GM12878 (cell line): Measurements from ENCODE around the gene AANAT. TPM values are rescaled to one million over a fixed set of nuclear protein-coding genes. Genes with fewer than 3 reads are reported as not detected.
A peak's percentile ranks its signal among the peaks of the same experiment; 100 is the strongest.

Experiments
- ATAC-seq: fragments of 200-7000 bp; cut with Tn5 transposase; 3 replicates; pipeline ENCODE4 v1.9.1; 2020; ENCODE audit warnings: mild to moderate bottlenecking, moderate library complexity
- BruUV-seq: library from RNA; stranded (reverse); fragments of 400-500 nt; replicated peaks from 2 replicates; lab custom pipeline; 2021; lab: Mats Ljungman, UMichigan
- CTCF ChIA-PET: fragments of 300-600 bp; sonication (Branson Sonifier 250); formaldehyde crosslinking; extraction: SDS; loops from one replicate; lab custom pipeline; 2021; ENCODE audit warnings: inconsistent platforms; lab: Yijun Ruan, JAX
- POLR2A ChIA-PET: fragments of 350-600 bp; formaldehyde crosslinking; extraction: SDS; loops from one replicate; lab custom pipeline; 2021; ENCODE audit warnings: inconsistent platforms; lab: Charles Lee
- RAD21 ChIA-PET: fragments of 300-600 bp; sonication (Branson Sonifier 250); formaldehyde crosslinking; loops from one replicate; lab custom pipeline; 2023; ENCODE audit warnings: antibody characterized with exemption; ENCODE audit not compliant: unreplicated experiment; lab: Charles Lee
- SMC1A ChIA-PET: fragments of 300-600 bp; sonication (Branson Sonifier 250); formaldehyde crosslinking; loops from one replicate; lab custom pipeline; 2023; ENCODE audit not compliant: unreplicated experiment, uncharacterized antibody; lab: Charles Lee
- DNase-seq: peaks from one replicate; pipeline ENCODE4 v3.0.0-alpha.2; 2011; ENCODE audit warnings: low read depth, low spot score
- FAIRE-seq: peaks from 3 replicates; lab custom pipeline; 2011; peaks lifted over from hg19 to GRCh38; lab: Jason Lieb, UNC
- H2AFZ ChIP-seq: 2 replicates; pipeline ENCODE4 v1.6.0; 2011; ENCODE audit warnings: low read depth, low read length, control low read depth; ENCODE audit not compliant: control insufficient read depth
- H3K27ac ChIP-seq: 2 replicates; pipeline ENCODE4 v1.5.1; 2011; ENCODE audit warnings: control low read depth; ENCODE audit not compliant: control insufficient read depth, insufficient read depth
- H3K27me3 ChIP-seq, 2 experiments: replicated peaks in 1 of 2; 2 replicates each; pipeline versions ENCODE4 v1.6.0 to v1.6.1; 2011; ENCODE audit warnings: low read length in 1 of 2; ENCODE audit not compliant: control insufficient read depth in 2 of 2, insufficient read depth in 2 of 2
- H3K36me3 ChIP-seq, 2 experiments: 2 replicates each; pipeline ENCODE4 v1.5.1; 2011; ENCODE audit warnings: low read length in 1 of 2; ENCODE audit not compliant: control insufficient read depth in 2 of 2, insufficient read depth in 2 of 2
- H3K4me1 ChIP-seq: 2 replicates; pipeline ENCODE4 v1.6.1; 2011; ENCODE audit warnings: mild to moderate bottlenecking, low read length, moderate library complexity, mixed read lengths; ENCODE audit not compliant: control insufficient read depth, insufficient read depth
- H3K4me2 ChIP-seq: 2 replicates; pipeline ENCODE4 v1.6.0; 2011; ENCODE audit warnings: control low read depth; ENCODE audit not compliant: control insufficient read depth, insufficient read depth
- H3K4me3 ChIP-seq: fragments of 200-600 bp; sonication (generic); 2 replicates; pipeline ENCODE4 v1.5.1; 2016
- H3K79me2 ChIP-seq: 2 replicates; pipeline ENCODE4 v1.6.0; 2011; ENCODE audit warnings: low read length; ENCODE audit not compliant: control insufficient read depth, insufficient read depth
- H3K9ac ChIP-seq: 2 replicates; pipeline ENCODE4 v1.8.0; 2011; ENCODE audit warnings: low read length, control low read depth, mixed read lengths; ENCODE audit not compliant: control insufficient read depth, insufficient read depth
- H3K9me3 ChIP-seq: replicated peaks from 3 replicates; pipeline ENCODE4 v1.5.1; 2011; ENCODE audit warnings: mild to moderate bottlenecking, low read length; ENCODE audit not compliant: control insufficient read depth, insufficient read depth
- H4K20me1 ChIP-seq: 2 replicates; pipeline ENCODE4 v1.6.0; 2011; ENCODE audit not compliant: control insufficient read depth, insufficient read depth
- ETV6 ChIP-seq, 2 experiments: fragments of 450-650 bp in 1 of 2; IDR thresholded peaks in 1 of 2; conservative IDR thresholded peaks in 1 of 2; 2 replicates each; pipeline ENCODE4 v1.6.1; 2014; ENCODE audit warnings: antibody characterized with exemption in 1 of 2, borderline replicate concordance in 1 of 2, low read depth in 1 of 2, mild to moderate bottlenecking in 1 of 2, moderate library complexity in 1 of 2
- HCFC1 ChIP-seq: fragments of 150-350 bp; IDR thresholded peaks from 2 replicates; pipeline ENCODE4 v1.6.1; 2014; ENCODE audit warnings: low read length
- KDM1A ChIP-seq: fragments of 200-600 bp; sonication (generic); IDR thresholded peaks from 2 replicates; pipeline ENCODE4 v1.6.1; 2016; ENCODE audit warnings: borderline replicate concordance
- MXI1 ChIP-seq: fragments of 150-350 bp; IDR thresholded peaks from 2 replicates; pipeline ENCODE4 v1.6.1; 2011; ENCODE audit warnings: low read depth, mild to moderate bottlenecking, inconsistent platforms, low read length, improper control_type of control experiment
- RFX5 ChIP-seq: IDR thresholded peaks from 2 replicates; pipeline ENCODE4 v1.6.1; 2011; ENCODE audit warnings: low read depth, low read length, improper control_type of control experiment
- SPI1 ChIP-seq: IDR thresholded peaks from 2 replicates; pipeline ENCODE4 v1.6.1; 2011; ENCODE audit warnings: low read depth, mild to moderate bottlenecking, low read length, moderate library complexity, borderline replicate concordance; ENCODE audit not compliant: insufficient read depth
- WGBS: methylation state at CpG from one replicate; pipeline ENCODE4 v1.1.6; 2016; ENCODE audit warnings: low lambda C conversion rate; ENCODE audit not compliant: insufficient replicate concordance, insufficient coverage; ENCODE audit errors: missing lambda C conversion rate; 5-methylcytosine and 5-hydroxymethylcytosine counted together
- in situ Hi-C: fragments of 300-500 bp; cut with MboI; formaldehyde crosslinking; loops from 9 replicates; pipeline ENCODE4 v1.14.3; 2018; ENCODE audit warnings: mixed read lengths
- intact Hi-C: fragments of 100-400 bp; cut with micrococcal nuclease; formaldehyde crosslinking; loops from one replicate; pipeline ENCODE4 v1.14.2; 2022; ENCODE audit not compliant: unreplicated experiment
- polyA plus RNA-seq, 11 experiments: library from polyadenylated mRNA; depleted of rRNA in 4 of 11; unstranded in 6 of 11; stranded (reverse) in 5 of 11; fragments of >200 nt; fragmentation: Nextera tagmentation in 4 of 11; fragmentation: Illumina TruSeq in 1 of 11; extraction: Ambion mirVana in 4 of 11; extraction: Trizol in 1 of 11; gene quantifications; 1 replicate in 1 of 11; 2 replicates in 10 of 11; pipeline versions ENCODE4 v1.2.1 to v1.2.3, GENCODE V29; 2011 to 2016; ENCODE audit warnings: inconsistent platforms in 2 of 11, missing spikeins in 2 of 11, low read depth in 1 of 11
- total RNA-seq, 4 experiments: library from RNA; depleted of rRNA in 3 of 4; stranded (reverse); fragments of >200 nt in 3 of 4; fragmentation: Illumina TruSeq in 1 of 4; extraction: Trizol in 1 of 4; gene quantifications; 2 replicates each; pipeline versions ENCODE4 v1.2.1 to v1.2.3, GENCODE V29; 2013 to 2021
- TF ChIP-seq, protein P1 (sequence below): fragments of 450-650 bp; formaldehyde crosslinking; IDR thresholded peaks from 2 replicates; pipeline ENCODE4 v1.4.0; 2022; ENCODE audit warnings: mild to moderate bottlenecking, moderate library complexity
- TF ChIP-seq, protein P2 (sequence below): fragments of 450-650 bp; IDR thresholded peaks from 2 replicates; pipeline ENCODE4 v1.6.1; 2016; ENCODE audit warnings: mild to moderate bottlenecking, moderate library complexity, borderline replicate concordance
- TF ChIP-seq, protein P3 (sequence below): fragments of 450-650 bp; IDR thresholded peaks from 2 replicates; pipeline ENCODE4 v1.6.1; 2017; ENCODE audit warnings: low read depth, mild to moderate bottlenecking, moderate library complexity
- TF ChIP-seq, protein P4 (sequence below): IDR thresholded peaks from 2 replicates; pipeline ENCODE4 v1.6.1; 2011; ENCODE audit warnings: low read depth, low read length, improper control_type of control experiment, borderline replicate concordance

The AANAT gene
- total and polyA plus RNA-seq, 10 of the 15 experiments (the other 5 are each of a cell fraction or from before 2014, with no cell fraction given): 0.23 TPM; not detected in 9

DNA sequence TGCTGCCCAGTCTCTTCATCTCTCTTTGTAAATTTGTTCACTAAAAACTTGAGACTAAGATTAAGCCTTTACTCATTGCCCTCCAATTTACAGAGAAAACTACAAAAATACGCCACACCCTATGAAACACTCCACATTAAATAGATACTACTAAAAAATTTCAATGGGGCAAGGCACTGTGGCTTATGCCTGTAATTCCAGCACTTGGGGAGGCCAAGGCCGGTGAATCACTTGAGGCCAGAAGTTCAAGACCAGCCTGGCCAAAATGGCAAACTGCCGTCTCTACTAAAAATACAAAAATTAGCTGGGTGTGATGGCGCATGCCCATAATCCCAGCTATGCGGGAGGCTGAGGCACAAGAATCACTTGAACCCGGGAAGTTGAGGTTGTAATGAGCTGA is 18.3 kb upstream of the AANAT start:
- POLR2A ChIA-PET: interaction anchor here (0.6 to 1.3 kb wide), 4 partner anchors 10 to 284 kb away, joined by 3 to 8 read pairs (median 5); no protein-coding TSS in a partner anchor
- SMC1A ChIA-PET: interaction anchor here (0.7 to 1.9 kb wide), 5 partner anchors 9 to 50 kb away, joined by 3 to 14 read pairs (median 5); no protein-coding TSS in a partner anchor
- peak overlapping the region; percentile 15; the same call in 1 of the 2 replicates for H3K4me2 ChIP-seq
- 98% methylated on average over 6 of the region's 6 CpGs for WGBS
- BruUV-seq: no TSS peak
- ATAC-seq: no peak
- no peaks in the 10 kb centered on the region for H3K36me3 ChIP-seq
- in situ Hi-C loops (no loop called here), intact Hi-C loops (no loop called here)
- no peaks in the 10 kb centered on the region for H3K9me3 ChIP-seq
- no peaks in the 10 kb centered on the region for H3K27me3 ChIP-seq
- no peak for DNase-seq
- 0 out of 2 replicates have a peak overlapping the region, but pooled peaks have one; percentile 12 for H3K4me3 ChIP-seq
- no peak overlapping the region for H3K9ac ChIP-seq
- no peak overlapping the region for H2AFZ ChIP-seq
- no peak overlapping the region for H3K27ac ChIP-seq
- 0 out of 2 replicates have a peak, but pooled peaks cover 2% of the 10 kb centered on the region for H4K20me1 ChIP-seq
- no peak for FAIRE-seq
- peaks cover 83% of the 10 kb centered on the region for H3K79me2 ChIP-seq
- RAD21 ChIA-PET: interaction anchor here (1.5 kb wide), 1 partner anchor 10 kb away, joined by 5 read pairs; no protein-coding TSS in a partner anchor
- peaks cover 34% of the 10 kb centered on the region for H3K4me1 ChIP-seq
- CTCF ChIA-PET: interaction anchor here (1.1 to 4.6 kb wide), 7 partner anchors 10 to 56 kb away, joined by 3 to 22 read pairs (median 5); no protein-coding TSS in a partner anchor
- TF ChIP-seq, protein P1, sequence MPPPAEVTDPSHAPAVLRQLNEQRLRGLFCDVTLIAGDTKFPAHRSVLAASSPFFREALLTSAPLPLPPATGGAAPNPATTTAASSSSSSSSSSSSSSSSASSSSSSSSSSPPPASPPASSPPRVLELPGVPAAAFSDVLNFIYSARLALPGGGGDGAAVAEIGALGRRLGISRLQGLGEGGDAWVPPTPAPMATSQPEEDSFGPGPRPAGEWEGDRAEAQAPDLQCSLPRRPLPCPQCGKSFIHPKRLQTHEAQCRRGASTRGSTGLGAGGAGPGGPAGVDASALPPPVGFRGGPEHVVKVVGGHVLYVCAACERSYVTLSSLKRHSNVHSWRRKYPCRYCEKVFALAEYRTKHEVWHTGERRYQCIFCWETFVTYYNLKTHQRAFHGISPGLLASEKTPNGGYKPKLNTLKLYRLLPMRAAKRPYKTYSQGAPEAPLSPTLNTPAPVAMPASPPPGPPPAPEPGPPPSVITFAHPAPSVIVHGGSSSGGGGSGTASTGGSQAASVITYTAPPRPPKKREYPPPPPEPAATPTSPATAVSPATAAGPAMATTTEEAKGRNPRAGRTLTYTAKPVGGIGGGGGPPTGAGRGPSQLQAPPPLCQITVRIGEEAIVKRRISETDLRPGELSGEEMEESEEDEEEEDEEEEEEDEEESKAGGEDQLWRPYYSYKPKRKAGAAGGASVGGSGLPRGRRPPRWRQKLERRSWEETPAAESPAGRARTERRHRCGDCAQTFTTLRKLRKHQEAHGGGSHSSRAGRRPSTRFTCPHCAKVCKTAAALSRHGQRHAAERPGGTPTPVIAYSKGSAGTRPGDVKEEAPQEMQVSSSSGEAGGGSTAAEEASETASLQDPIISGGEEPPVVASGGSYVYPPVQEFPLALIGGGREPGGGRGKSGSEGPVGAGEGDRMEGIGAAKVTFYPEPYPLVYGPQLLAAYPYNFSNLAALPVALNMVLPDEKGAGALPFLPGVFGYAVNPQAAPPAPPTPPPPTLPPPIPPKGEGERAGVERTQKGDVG (CRISPR knock-in tag): no peak
- TF ChIP-seq KDM1A (no peak), ETV6 (conservative IDR thresholded peaks at IDR 0.05 in 1 of 2, IDR thresholded peaks at IDR 0.05 in 1 of 2; ENCODE audit: borderline replicate concordance in 1 of 2, low read depth in 1 of 2) (no peak), SPI1 (no peak), MXI1 (no peak), RFX5 (no peak), HCFC1 (no peak)
- TF ChIP-seq, protein P2, sequence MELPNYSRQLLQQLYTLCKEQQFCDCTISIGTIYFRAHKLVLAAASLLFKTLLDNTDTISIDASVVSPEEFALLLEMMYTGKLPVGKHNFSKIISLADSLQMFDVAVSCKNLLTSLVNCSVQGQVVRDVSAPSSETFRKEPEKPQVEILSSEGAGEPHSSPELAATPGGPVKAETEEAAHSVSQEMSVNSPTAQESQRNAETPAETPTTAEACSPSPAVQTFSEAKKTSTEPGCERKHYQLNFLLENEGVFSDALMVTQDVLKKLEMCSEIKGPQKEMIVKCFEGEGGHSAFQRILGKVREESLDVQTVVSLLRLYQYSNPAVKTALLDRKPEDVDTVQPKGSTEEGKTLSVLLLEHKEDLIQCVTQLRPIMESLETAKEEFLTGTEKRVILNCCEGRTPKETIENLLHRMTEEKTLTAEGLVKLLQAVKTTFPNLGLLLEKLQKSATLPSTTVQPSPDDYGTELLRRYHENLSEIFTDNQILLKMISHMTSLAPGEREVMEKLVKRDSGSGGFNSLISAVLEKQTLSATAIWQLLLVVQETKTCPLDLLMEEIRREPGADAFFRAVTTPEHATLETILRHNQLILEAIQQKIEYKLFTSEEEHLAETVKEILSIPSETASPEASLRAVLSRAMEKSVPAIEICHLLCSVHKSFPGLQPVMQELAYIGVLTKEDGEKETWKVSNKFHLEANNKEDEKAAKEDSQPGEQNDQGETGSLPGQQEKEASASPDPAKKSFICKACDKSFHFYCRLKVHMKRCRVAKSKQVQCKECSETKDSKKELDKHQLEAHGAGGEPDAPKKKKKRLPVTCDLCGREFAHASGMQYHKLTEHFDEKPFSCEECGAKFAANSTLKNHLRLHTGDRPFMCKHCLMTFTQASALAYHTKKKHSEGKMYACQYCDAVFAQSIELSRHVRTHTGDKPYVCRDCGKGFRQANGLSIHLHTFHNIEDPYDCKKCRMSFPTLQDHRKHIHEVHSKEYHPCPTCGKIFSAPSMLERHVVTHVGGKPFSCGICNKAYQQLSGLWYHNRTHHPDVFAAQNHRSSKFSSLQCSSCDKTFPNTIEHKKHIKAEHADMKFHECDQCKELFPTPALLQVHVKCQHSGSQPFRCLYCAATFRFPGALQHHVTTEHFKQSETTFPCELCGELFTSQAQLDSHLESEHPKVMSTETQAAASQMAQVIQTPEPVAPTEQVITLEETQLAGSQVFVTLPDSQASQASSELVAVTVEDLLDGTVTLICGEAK: no peak
- TF ChIP-seq, protein P3, sequence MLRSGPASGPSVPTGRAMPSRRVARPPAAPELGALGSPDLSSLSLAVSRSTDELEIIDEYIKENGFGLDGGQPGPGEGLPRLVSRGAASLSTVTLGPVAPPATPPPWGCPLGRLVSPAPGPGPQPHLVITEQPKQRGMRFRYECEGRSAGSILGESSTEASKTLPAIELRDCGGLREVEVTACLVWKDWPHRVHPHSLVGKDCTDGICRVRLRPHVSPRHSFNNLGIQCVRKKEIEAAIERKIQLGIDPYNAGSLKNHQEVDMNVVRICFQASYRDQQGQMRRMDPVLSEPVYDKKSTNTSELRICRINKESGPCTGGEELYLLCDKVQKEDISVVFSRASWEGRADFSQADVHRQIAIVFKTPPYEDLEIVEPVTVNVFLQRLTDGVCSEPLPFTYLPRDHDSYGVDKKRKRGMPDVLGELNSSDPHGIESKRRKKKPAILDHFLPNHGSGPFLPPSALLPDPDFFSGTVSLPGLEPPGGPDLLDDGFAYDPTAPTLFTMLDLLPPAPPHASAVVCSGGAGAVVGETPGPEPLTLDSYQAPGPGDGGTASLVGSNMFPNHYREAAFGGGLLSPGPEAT: no peak
- TF ChIP-seq, protein P4, sequence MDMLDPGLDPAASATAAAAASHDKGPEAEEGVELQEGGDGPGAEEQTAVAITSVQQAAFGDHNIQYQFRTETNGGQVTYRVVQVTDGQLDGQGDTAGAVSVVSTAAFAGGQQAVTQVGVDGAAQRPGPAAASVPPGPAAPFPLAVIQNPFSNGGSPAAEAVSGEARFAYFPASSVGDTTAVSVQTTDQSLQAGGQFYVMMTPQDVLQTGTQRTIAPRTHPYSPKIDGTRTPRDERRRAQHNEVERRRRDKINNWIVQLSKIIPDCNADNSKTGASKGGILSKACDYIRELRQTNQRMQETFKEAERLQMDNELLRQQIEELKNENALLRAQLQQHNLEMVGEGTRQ: no peak
